PC-9 (cell line): ENCODE measurements around the gene ARHGEF7. TPM values are rescaled to one million over a fixed set of nuclear protein-coding genes. Genes with fewer than 3 reads are reported as not detected.

ENCODE experiments used
- BruUV-seq: library from RNA; stranded (reverse); fragments of 400-500 nt; replicated peaks from 2 replicates; lab custom pipeline; 2021; lab: Mats Ljungman, UMichigan
- CTCF ChIA-PET: fragments of 300-600 bp; sonication (Branson Sonifier 250); formaldehyde crosslinking; loops from one replicate; lab custom pipeline; 2022; ENCODE audit warnings: antibody characterized with exemption; lab: Charles Lee
- POLR2A ChIA-PET: fragments of 300-600 bp; sonication (Branson Sonifier 250); formaldehyde crosslinking; loops from one replicate; lab custom pipeline; 2022; ENCODE audit warnings: antibody characterized with exemption; ENCODE audit not compliant: unreplicated experiment; lab: Charles Lee
- DNase-seq, 2 experiments: peaks; one replicate each; pipeline versions ENCODE4 v3.0.0 to v3.0.0-alpha.2; 2015 to 2022; ENCODE audit warnings: mixed read lengths in 1 of 2
- H2AFZ ChIP-seq: fragments of 200-600 bp; sonication (generic); 2 replicates; pipeline ENCODE4 v1.8.1; 2017; ENCODE audit warnings: antibody characterized with exemption
- H3F3A ChIP-seq: fragments of 200-600 bp; sonication (generic); 2 replicates; pipeline ENCODE4 v1.8.1; 2017; ENCODE audit warnings: antibody characterized with exemption, mild to moderate bottlenecking, low read depth; ENCODE audit not compliant: insufficient read depth
- H3K27ac ChIP-seq: fragments of 200-600 bp; sonication (generic); 2 replicates; pipeline ENCODE4 v1.6.1; 2016; ENCODE audit warnings: mixed run types
- H3K27me3 ChIP-seq: fragments of 200-600 bp; sonication (generic); 2 replicates; pipeline ENCODE4 v1.6.1; 2016; ENCODE audit warnings: low read depth, mixed run types; ENCODE audit not compliant: insufficient read depth
- H3K36me3 ChIP-seq: fragments of 200-600 bp; sonication (generic); 2 replicates; pipeline ENCODE4 v1.6.1; 2016; ENCODE audit warnings: low read depth, mixed run types
- H3K4me1 ChIP-seq: fragments of 200-600 bp; sonication (generic); replicated peaks from 2 replicates; pipeline ENCODE4 v1.6.1; 2016; ENCODE audit warnings: mixed run types; ENCODE audit not compliant: insufficient read depth
- H3K4me2 ChIP-seq: fragments of 200-600 bp; sonication (generic); 2 replicates; pipeline ENCODE4 v1.6.1; 2017; ENCODE audit warnings: mixed run types
- H3K4me3 ChIP-seq: fragments of 200-600 bp; sonication (generic); 2 replicates; pipeline ENCODE4 v1.6.1; 2016; ENCODE audit warnings: mixed run types
- H3K79me2 ChIP-seq: fragments of 200-600 bp; sonication (generic); 2 replicates; pipeline ENCODE4 v1.6.1; 2017; ENCODE audit warnings: low read depth, mixed run types
- H3K9me2 ChIP-seq: fragments of 200-600 bp; sonication (generic); 2 replicates; pipeline ENCODE4 v1.8.1; 2017; ENCODE audit warnings: mild to moderate bottlenecking; ENCODE audit not compliant: insufficient read depth
- H3K9me3 ChIP-seq: fragments of 200-600 bp; sonication (generic); 2 replicates; pipeline ENCODE4 v1.8.1; 2016; ENCODE audit warnings: low read depth; ENCODE audit not compliant: insufficient read depth
- H4K20me1 ChIP-seq: fragments of 200-600 bp; sonication (generic); 2 replicates; pipeline ENCODE4 v1.8.1; 2017; ENCODE audit not compliant: insufficient read depth
- CTCF ChIP-seq: fragments of 200-600 bp; sonication (generic); conservative IDR thresholded peaks from 2 replicates; pipeline ENCODE4 v1.6.1; 2017; ENCODE audit warnings: mixed run types, antibody characterized with exemption, mild to moderate bottlenecking, moderate library complexity
- EZH2 ChIP-seq: fragments of 200-600 bp; sonication (generic); IDR thresholded peaks from 2 replicates; pipeline ENCODE4 v1.8.0; 2017; ENCODE audit warnings: antibody characterized with exemption, low read depth
- intact Hi-C: fragments of 100-400 bp; cut with micrococcal nuclease; formaldehyde crosslinking; loops from one replicate; pipeline ENCODE4 v1.10.0; 2022; ENCODE audit not compliant: unreplicated experiment
- total RNA-seq: library from RNA; stranded (reverse); gene quantifications from 2 replicates; pipeline ENCODE4 v1.2.3, GENCODE V29; 2021

ARHGEF7 gene
- total RNA-seq, 1 experiment from 2014 or later: 37.0 TPM

- intact Hi-C loops: no loop called here
- H3K36me3 ChIP-seq: no peaks in the 10 kb centered on the region
- no TSS peak for BruUV-seq
Measured at GRCh38 chr13:111183959-111184358, 68.8 kb downstream of the ARHGEF7 start.

GRCh38 chr13:111184458-111185401 lies 69.6 kb downstream of the ARHGEF7 start:
- no peaks in the 10 kb centered on the region for H3K36me3 ChIP-seq
- no peaks in the 10 kb centered on the region for H3K9me2 ChIP-seq
- H4K20me1 ChIP-seq: peaks cover 57% of the 10 kb centered on the region
- no peak overlapping the region for H3K27ac ChIP-seq
- no peaks in the 10 kb centered on the region for H3K27me3 ChIP-seq
- peaks cover 65% of the 10 kb centered on the region for H3K79me2 ChIP-seq
- H3K9me3 ChIP-seq: no peaks in the 10 kb centered on the region
- peaks cover 8% of the 10 kb centered on the region; the same call in 1 of the 2 replicates for H3K4me1 ChIP-seq
- TF ChIP-seq CTCF (no peak), EZH2 (no peak)
- CTCF ChIA-PET: no interaction called here
- no peak for DNase-seq
- H3K4me2 ChIP-seq: no peak overlapping the region
- BruUV-seq: no TSS peak
- intact Hi-C loops: no loop called here
- H2AFZ ChIP-seq: no peak overlapping the region
- no peak overlapping the region for H3K4me3 ChIP-seq
- POLR2A ChIA-PET: no interaction called here
- H3F3A ChIP-seq: no peaks in the 10 kb centered on the region

More at GRCh38 chr13:111183959-111184358, 68.8 kb downstream of the ARHGEF7 start:
- H3K4me1 ChIP-seq: peaks cover 8% of the 10 kb centered on the region; the same call in 1 of the 2 replicates
- no peak for DNase-seq
- CTCF ChIA-PET: no interaction called here
- no peaks in the 10 kb centered on the region for H3K27me3 ChIP-seq
- POLR2A ChIA-PET: no interaction called here
- no peak overlapping the region for H3K27ac ChIP-seq
- H2AFZ ChIP-seq: no peak overlapping the region
- peaks cover 58% of the 10 kb centered on the region for H3K79me2 ChIP-seq
- no peak overlapping the region for H3K4me2 ChIP-seq
- no peaks in the 10 kb centered on the region for H3K9me3 ChIP-seq
- no peaks in the 10 kb centered on the region for H3K9me2 ChIP-seq
- peaks cover 63% of the 10 kb centered on the region for H4K20me1 ChIP-seq
- no peak overlapping the region for H3K4me3 ChIP-seq
- TF ChIP-seq CTCF (no peak), EZH2 (no peak)
- no peaks in the 10 kb centered on the region for H3F3A ChIP-seq

GRCh38 chr13:111186305-111186935 lies 71.3 kb downstream of the ARHGEF7 start:
- H3K27me3 ChIP-seq: no peaks in the 10 kb centered on the region
- H3K4me1 ChIP-seq: peaks cover 8% of the 10 kb centered on the region; the same call in 1 of the 2 replicates
- H3K36me3 ChIP-seq: no peaks in the 10 kb centered on the region
- CTCF ChIA-PET: no interaction called here
- no peaks in the 10 kb centered on the region for H3K9me3 ChIP-seq
- no peak overlapping the region for H3K4me2 ChIP-seq
- H3K27ac ChIP-seq: no peak overlapping the region
- TF ChIP-seq EZH2 (no peak), CTCF (no peak)
- no peaks in the 10 kb centered on the region for H3K9me2 ChIP-seq
- BruUV-seq: no TSS peak
- H2AFZ ChIP-seq: no peak overlapping the region
- intact Hi-C loops: no loop called here
- DNase-seq: no peak
- no peak overlapping the region for H3K4me3 ChIP-seq
- peaks cover 63% of the 10 kb centered on the region for H3K79me2 ChIP-seq
- POLR2A ChIA-PET: no interaction called here
- peaks cover 42% of the 10 kb centered on the region for H4K20me1 ChIP-seq
- no peaks in the 10 kb centered on the region for H3F3A ChIP-seq
